Panc1 (cell line): ENCODE data around the gene TMEM205. TPM values are rescaled to one million over a fixed set of nuclear protein-coding genes. Genes with fewer than 3 reads are reported as not detected.

ENCODE experiments used
- ATAC-seq: fragments of 200-7000 bp; cut with Tn5 transposase; 2 replicates; pipeline ENCODE4 v1.9.1; 2020; ENCODE audit warnings: mild to moderate bottlenecking, moderate library complexity
- BruUV-seq: library from RNA; stranded (reverse); fragments of 400-500 nt; replicated peaks from 2 replicates; lab custom pipeline; 2021; lab: Mats Ljungman, UMichigan
- CTCF ChIA-PET: fragments of 300-600 bp; sonication (Branson Sonifier 250); formaldehyde crosslinking; loops from one replicate; lab custom pipeline; 2022; ENCODE audit warnings: antibody characterized with exemption; lab: Charles Lee
- POLR2A ChIA-PET: fragments of 300-600 bp; sonication (Branson Sonifier 250); formaldehyde crosslinking; loops from one replicate; lab custom pipeline; 2022; ENCODE audit warnings: antibody characterized with exemption; lab: Charles Lee
- DNase-seq: peaks from one replicate; pipeline ENCODE4 v3.0.0-alpha.2; 2010; ENCODE audit warnings: low read depth, low spot score
- H3K27ac ChIP-seq: 2 replicates; pipeline ENCODE4 v1.5.1; 2011; ENCODE audit warnings: mild to moderate bottlenecking, low read length, inconsistent platforms
- H3K27me3 ChIP-seq: fragments of 200-500 bp; sonication (Bioruptor generic); 2 replicates; pipeline ENCODE4 v1.6.0; 2014; ENCODE audit warnings: low read length, inconsistent platforms; ENCODE audit not compliant: control insufficient read depth, insufficient read depth
- H3K36me3 ChIP-seq: fragments of 200-500 bp; sonication (Bioruptor generic); 2 replicates; pipeline ENCODE4 v1.5.1; 2014; ENCODE audit warnings: inconsistent platforms, mild to moderate bottlenecking, low read length, moderate library complexity; ENCODE audit not compliant: control insufficient read depth, insufficient read depth
- H3K4me1 ChIP-seq: 2 replicates; pipeline ENCODE4 v1.5.1; 2011; ENCODE audit warnings: inconsistent platforms, mild to moderate bottlenecking, low read length, moderate library complexity; ENCODE audit not compliant: control insufficient read depth, insufficient read depth
- H3K4me3 ChIP-seq, 2 experiments: 2 replicates each; pipeline ENCODE4 v1.5.1; 2011 to 2012; ENCODE audit warnings: low read depth in 2 of 2, low read length in 2 of 2, mild to moderate bottlenecking in 2 of 2, inconsistent platforms in 1 of 2, moderate library complexity in 1 of 2
- H3K9me3 ChIP-seq: fragments of 200-500 bp; sonication (Bioruptor generic); 2 replicates; pipeline ENCODE4 v1.5.1; 2014; ENCODE audit warnings: low read depth, mild to moderate bottlenecking, inconsistent platforms, low read length, moderate library complexity; ENCODE audit not compliant: control insufficient read depth, insufficient read depth
- CTCF ChIP-seq: fragments of 450-650 bp; IDR thresholded peaks from 2 replicates; pipeline ENCODE4 v1.5.1; 2017; ENCODE audit warnings: mild to moderate bottlenecking
- POLR2AphosphoS5 ChIP-seq: IDR thresholded peaks from 2 replicates; pipeline ENCODE4 v1.6.1; 2012; ENCODE audit warnings: mild to moderate bottlenecking, low read depth, low read length, moderate library complexity
- REST ChIP-seq, 2 experiments: IDR thresholded peaks; 2 replicates each; pipeline ENCODE4 v1.6.1; 2011 to 2012; ENCODE audit warnings: low read depth in 2 of 2, control low read depth in 1 of 2, low read length in 1 of 2, mild to moderate bottlenecking in 1 of 2, moderate library complexity in 1 of 2; ENCODE audit not compliant: insufficient read depth in 1 of 2
- SIN3A ChIP-seq: IDR thresholded peaks from 2 replicates; pipeline ENCODE4 v1.6.1; 2012; ENCODE audit warnings: low read depth, mild to moderate bottlenecking, low read length, moderate library complexity, borderline replicate concordance; ENCODE audit not compliant: insufficient read depth
- TCF7L2 ChIP-seq: IDR thresholded peaks from 2 replicates; pipeline ENCODE4 v1.6.1; 2011; ENCODE audit warnings: mild to moderate bottlenecking, low read depth, low read length, inconsistent platforms
- in situ Hi-C: cut with HindIII; loops from 2 replicates; pipeline ENCODE4 v1.10.0; 2016; ENCODE audit warnings: low sequenced_read_pairs, low pct_unique_long_range_greater_than_20kb
- intact Hi-C: fragments of 100-400 bp; cut with micrococcal nuclease; formaldehyde crosslinking; loops from one replicate; pipeline ENCODE4 v1.10.0; 2022; ENCODE audit not compliant: unreplicated experiment
- total RNA-seq: library from RNA; stranded (reverse); gene quantifications from one replicate; pipeline ENCODE4 v1.2.1, GENCODE V29; 2021; ENCODE audit not compliant: unreplicated experiment

TMEM205 gene
- total RNA-seq, 1 experiment from 2014 or later: 133 TPM

DNA sequence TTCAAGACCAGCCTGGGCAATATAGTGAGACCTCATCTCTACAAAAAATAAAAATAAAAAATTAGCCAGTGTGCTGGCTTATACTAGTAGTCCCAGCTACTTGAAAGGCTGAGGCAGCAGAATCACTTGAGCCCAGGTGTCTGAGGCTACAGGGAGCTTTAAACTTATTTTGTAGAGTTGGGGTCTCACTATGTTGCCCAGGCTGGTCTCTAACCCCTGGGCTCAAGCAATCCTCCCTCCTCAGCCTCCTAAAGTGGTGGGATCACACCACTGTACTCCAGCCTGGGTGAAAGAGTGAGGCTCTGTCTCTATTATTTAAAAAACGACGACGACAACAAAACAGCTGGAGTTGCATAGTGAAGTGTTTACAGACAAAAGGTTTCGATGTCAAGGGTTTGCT lies 14.6 kb downstream of the TMEM205 start:
- Histone ChIP-seq H3K4me1 (no peaks in the 10 kb centered on the region), H3K36me3 (no peaks in the 10 kb centered on the region; the same call in 1 of the 2 replicates), H3K4me3 (no peak overlapping the region), H3K27me3 (no peaks in the 10 kb centered on the region), H3K27ac (no peak overlapping the region), H3K9me3 (no peaks in the 10 kb centered on the region)
- ATAC-seq (no peak), DNase-seq (no peak)
- no TSS peak for BruUV-seq
- POLR2A ChIA-PET: no interaction called here
- in situ Hi-C loops (no loop called here), intact Hi-C loops (no loop called here)
- CTCF ChIA-PET: no interaction called here
- no peak for TF ChIP-seq TCF7L2
- no peak for TF ChIP-seq POLR2AphosphoS5
- no peak for TF ChIP-seq REST (IDR thresholded peaks at IDR 0.05; ENCODE audit: insufficient read depth in 1 of 2, low read depth in 2 of 2, low read length in 1 of 2)
- no peak for TF ChIP-seq CTCF
- no peak for TF ChIP-seq SIN3A

DNA sequence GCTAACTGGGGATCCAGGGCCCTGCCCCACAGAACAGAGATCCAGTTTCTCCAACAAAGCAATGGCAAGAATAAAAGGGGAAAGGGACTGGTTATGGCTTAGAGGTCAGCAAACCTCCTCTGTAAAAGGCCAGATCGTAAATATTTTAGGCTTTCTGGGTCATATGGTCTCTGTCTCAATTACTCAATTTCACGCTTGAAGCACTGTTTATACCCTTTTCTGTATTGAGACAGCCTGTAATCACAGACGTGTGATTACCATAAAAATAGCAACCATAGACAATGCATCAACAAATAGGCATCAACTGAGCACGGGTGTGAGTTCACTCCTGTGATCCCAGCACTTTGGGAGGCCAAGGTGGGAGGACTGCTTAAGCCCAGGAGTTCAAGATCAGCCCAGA lies 15.9 kb downstream of the TMEM205 start:
- no TSS peak for BruUV-seq
- H3K9me3 ChIP-seq: no peaks in the 10 kb centered on the region
- ATAC-seq: no peak
- no peaks in the 10 kb centered on the region for H3K4me1 ChIP-seq
- TF ChIP-seq CTCF (no peak), REST (IDR thresholded peaks at IDR 0.05; ENCODE audit: insufficient read depth in 1 of 2, low read depth in 2 of 2, low read length in 1 of 2) (no peak), SIN3A (no peak), POLR2AphosphoS5 (no peak), TCF7L2 (no peak)
- CTCF ChIA-PET: no interaction called here
- DNase-seq: no peak
- H3K4me3 ChIP-seq: no peak overlapping the region
- intact Hi-C loops (no loop called here), in situ Hi-C loops (no loop called here)
- no peak overlapping the region for H3K27ac ChIP-seq
- no peaks in the 10 kb centered on the region for H3K27me3 ChIP-seq
- no peaks in the 10 kb centered on the region; the same call in 1 of the 2 replicates for H3K36me3 ChIP-seq
- POLR2A ChIA-PET: interaction anchor here (0.6 kb wide), 1 partner anchor 15 kb away, joined by 8 read pairs; no protein-coding TSS in a partner anchor
